ENCODE measurements around the gene FALEC.

The FALEC gene

GRCh38 chr1:150515328-150516049 lies at the start of gene FALEC:
FALEC (plus strand) TSS chr1:150515752.
- peak; percentile 87 for DNase-seq (ENCODE audit: low read depth, low spot score)

DNA sequence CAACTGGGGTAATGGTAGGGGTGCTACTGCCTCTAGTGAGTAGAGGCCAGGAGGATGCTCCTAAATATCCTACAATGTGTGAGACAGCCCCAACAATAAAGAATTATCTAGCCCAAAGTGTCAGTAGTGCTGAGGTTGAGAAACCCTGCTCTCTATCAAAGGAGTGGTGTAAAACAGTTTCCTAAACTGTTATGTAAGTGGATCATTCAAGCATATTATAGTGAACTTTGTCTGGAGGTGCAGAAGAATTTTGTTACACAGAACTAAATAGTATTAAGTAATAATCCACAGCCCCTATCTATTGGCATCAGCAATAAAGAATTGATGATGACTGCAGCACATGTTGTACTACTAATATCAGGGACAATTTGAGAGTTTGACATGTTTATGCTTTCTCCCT lies 48.6 kb upstream of the FALEC start:
- no peak for DNase-seq (ENCODE audit: low read depth, low spot score)

DNA sequence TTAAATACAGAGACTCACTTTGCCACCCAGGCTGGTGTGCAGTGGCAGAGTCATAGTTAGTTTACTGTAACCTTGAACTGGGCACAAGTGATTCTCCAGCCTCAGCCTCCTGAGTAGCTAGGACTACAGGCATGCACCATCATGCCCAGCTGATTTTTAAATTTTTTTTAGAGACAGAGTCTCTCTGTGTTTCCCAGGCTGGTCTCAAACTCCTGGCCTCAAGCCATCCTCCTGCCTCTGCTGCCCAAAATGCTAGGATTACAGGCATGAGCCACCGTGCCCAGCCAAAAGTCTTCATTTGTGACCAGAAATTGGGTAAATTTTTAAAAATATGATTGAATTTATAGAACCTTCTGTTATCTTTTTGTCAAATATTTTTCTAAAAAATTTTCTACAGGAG lies 46.3 kb upstream of the FALEC start:
- DNase-seq (ENCODE audit: low read depth, low spot score): no peak

DNA sequence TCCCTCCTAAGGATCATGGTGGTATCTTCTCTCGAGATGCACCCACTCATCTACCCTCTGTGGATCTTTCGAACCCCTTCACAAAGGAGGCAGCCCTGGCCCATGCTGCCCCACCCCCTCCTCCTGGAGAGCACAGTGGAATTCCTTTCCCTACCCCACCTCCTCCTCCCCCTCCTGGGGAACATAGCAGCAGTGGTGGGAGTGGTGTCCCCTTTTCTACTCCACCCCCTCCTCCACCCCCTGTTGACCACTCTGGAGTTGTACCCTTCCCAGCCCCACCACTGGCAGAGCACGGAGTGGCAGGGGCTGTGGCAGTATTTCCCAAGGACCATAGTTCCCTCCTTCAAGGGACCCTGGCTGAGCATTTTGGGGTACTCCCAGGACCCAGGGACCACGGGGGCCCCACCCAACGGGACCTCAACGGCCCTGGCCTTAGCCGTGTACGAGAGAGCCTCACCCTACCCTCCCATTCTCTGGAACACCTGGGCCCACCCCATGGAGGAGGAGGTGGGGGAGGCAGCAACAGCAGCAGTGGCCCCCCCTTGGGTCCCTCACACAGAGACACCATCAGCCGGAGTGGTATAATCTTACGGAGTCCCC lies 42.9 kb upstream of the FALEC start:
- DNase-seq (ENCODE audit: low read depth, low spot score): no peak

- DNase-seq (ENCODE audit: low read depth, low spot score): no peak
These were observed 41.9 kb upstream of the FALEC start for GRCh38 chr1:150473659-150474058.

GRCh38 chr1:150474869-150475268 lies 40.7 kb upstream of the FALEC start:
- DNase-seq (ENCODE audit: low read depth, low spot score): no peak

DNA sequence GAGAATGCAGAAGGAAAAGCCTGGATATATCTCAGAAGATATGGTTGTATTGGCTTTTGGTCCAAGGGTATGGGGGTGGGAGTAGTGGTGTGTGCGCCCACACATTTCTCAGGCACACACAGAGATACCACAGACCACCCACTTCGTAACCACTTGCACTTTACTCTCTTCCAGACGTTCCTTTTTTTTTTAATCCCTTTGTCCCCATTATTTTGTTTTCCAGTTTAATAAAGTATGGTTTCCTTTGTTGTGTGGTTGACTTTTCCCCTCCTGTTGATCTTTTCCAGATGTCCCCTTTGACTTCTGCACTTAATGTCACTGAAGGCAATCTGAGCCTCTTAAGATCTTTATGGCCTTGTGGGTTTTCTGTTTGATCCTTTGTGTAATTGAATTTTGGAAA lies 38.8 kb upstream of the FALEC start:
- no peak for DNase-seq (ENCODE audit: low read depth, low spot score)

DNA sequence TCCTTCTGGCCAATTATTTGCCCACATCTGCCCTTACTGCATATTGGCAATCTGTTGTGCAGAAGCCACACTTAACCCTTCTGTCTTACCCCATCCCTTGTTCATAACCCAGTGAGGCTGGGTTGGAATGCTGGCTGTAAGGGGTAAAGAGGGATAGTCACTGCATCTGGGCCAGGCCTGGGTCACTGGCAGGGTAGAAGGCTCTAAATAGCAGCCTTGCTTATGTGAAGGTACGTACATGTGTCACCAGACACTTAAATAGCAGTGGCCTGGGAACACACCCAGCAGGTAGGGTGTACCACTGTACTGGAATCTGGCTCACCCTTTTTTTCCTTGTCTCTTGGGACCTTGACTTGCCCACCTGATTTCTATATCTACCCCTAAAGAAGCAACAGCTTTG lies 38.2 kb upstream of the FALEC start:
- no peak for DNase-seq (ENCODE audit: low read depth, low spot score)

DNA sequence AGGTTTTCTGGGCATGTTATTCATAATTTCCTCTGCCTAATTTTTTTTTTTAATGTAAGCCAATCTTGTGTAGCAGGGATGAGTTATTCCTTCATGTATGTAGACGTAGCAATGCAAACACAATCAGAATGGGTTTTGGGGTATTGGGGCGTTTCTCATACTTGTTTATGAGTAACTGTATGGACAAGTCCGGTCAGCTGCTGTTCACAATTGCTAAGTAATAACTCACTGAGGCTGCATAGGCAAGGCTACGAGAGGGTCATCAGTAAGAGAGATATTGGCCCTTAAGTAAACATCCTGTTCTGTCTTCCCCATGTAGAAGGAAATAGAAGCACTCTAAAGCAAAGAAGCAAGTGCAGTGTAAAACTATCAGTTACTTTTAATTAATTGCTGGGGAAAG lies 37.8 kb upstream of the FALEC start:
- no peak for DNase-seq (ENCODE audit: low read depth, low spot score)

DNA sequence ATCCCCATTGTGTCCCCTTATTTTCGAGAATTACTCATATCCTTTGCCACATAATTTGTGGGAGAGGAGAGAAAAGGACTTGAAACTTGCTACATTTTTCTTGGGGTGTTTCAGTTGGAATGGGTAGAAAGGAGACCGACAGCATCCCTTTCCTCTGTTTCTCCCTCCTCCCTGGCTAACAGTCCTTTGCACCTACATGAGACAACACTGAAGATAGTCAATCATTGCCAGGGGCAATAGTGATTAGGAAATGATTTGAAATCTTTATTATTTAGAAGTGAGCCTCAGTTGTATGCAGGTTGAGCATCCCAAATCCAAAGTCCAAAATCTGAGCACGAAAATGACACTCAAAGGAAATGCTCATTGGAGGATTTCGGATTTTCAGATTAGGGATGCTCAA lies 36.2 kb upstream of the FALEC start:
- DNase-seq (ENCODE audit: low read depth, low spot score): no peak

GRCh38 chr1:150479927-150480352 lies 35.6 kb upstream of the FALEC start:
- DNase-seq (ENCODE audit: low read depth, low spot score): no peak

GRCh38 chr1:150484431-150484830 lies 31.1 kb upstream of the FALEC start:
- DNase-seq (ENCODE audit: low read depth, low spot score): no peak

DNA sequence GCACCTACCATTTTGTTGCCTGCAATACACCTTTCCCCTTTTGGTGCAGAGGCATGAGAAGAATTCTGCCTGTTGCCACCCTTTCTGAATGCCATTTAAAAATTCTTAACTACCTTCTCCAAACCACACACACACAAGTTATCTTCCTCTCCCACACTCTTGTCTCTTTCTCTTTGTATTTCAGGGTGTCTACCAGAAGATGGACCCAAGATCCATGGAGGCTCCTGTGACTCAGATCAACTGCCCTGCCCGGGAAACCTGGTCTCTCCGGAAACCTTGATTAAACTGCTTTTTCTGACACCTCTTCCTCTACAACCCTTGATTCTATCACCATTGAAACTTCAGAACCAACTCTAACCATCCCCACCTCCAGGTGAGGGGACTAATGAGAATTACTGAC lies 30.7 kb upstream of the FALEC start:
- no peak for DNase-seq (ENCODE audit: low read depth, low spot score)

DNA sequence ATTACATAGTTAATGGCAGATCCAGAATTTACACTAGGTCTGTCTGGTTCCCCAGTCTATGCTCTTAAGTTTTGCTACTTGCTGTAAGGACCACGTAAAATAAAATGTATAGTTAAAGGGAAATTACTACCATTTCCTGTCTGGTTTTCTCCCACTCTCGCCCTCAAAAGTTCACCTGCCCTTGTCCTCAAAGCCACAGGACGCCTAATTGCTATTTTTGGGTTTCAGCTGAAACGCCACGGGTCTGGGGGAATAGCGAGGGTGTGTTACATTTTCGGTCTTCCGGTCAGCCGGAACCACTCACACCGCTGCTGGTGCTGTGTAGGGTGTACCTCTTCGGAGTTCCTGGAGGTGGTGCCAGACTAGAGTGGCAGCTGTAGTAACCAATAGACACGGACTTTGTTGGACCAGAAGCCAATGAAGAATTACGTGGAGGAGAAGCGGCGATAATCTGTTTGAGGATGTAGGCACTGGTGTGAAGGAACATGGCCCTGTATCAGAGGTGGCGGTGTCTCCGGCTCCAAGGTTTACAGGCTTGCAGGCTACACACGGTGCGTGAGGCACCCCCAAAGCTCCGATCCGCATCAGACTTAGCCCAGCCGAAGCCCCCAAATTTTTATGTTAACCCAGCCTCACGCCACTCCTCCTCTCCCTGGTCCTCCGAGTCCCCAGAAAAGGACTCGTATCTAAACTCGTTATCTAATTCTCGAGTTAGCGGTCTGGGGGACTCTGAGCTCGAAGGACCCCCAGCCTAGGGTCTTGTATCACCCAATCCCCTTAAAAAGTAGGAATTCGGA lies 28.4 kb upstream of the FALEC start, which contains the start of gene TARS2:
TSS of gene TARS2 (plus strand) at position 454 of the 797 bp plus-strand sequence. CDS start at position 486, 32 bp downstream.
- DNase-seq (ENCODE audit: low read depth, low spot score): peak; percentile 90

DNA sequence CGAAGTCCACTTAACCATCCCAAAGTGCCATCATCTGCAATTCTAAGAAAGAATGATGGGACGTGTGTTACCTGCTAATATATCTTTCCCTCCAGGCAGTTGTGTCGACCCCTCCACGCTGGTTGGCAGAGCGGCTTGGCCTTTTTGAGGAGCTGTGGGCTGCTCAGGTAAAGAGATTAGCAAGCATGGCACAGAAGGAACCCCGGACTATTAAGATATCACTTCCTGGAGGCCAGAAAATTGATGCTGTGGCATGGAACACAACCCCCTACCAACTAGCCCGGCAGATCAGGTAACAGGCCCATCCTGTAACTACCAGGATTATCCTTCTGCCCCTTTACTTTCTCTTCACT lies 27.8 kb upstream of the FALEC start:
- DNase-seq (ENCODE audit: low read depth, low spot score): no peak

DNA sequence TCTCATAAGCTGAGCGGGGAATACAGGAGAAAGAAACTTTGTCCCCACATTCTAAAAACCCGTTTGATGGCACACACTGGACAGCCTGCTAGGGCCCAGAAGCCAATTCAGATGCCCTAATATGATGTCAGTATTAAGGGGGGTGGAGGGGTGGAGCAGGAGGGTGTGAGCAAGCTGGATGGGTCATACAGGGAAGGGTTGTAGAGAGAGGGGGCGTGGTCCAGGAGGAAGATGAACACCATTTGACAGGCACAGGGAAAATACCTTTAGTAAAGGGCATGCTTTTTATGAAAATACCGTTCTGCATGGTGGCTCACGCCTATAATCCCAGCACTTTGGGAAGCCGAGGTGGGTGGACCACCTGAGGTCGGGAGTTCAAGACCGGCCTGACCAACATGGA lies 22.4 kb upstream of the FALEC start:
- no peak for DNase-seq (ENCODE audit: low read depth, low spot score)

DNA sequence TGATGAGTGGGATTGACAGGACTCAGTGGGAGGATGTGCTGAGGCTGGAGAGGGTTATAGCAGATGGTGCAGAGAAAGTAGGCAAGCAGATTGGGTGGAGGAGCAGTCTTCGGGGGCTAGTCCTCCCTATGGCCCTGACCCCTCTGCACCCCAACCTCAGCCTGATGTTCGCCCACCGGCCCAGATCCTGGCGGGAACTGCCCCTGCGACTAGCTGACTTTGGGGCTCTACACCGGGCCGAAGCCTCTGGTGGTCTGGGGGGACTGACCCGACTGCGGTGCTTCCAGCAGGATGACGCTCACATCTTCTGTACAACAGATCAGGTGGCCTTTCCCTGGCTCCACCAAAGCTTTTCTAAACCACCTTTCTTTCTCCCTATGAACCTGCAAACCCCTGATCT lies 17.2 kb upstream of the FALEC start:
- DNase-seq (ENCODE audit: low read depth, low spot score): no peak

DNA sequence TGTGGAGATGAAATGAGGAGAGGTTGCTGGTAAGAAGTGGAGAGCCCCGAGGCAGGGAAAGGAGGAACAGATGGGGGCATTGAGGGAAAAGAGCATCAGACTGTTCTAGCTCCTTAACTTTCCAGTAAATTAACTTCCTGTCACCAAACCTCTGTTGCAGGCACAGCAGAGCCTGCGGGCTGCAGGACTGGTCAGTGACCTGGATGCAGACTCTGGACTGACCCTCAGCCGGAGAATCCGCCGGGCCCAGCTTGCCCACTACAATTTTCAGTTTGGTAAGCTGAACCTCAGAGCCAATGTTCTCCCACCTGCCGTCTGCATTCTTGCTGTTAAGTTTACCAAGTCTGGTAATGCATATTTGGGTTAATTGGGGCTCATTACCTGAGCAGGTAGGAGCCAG lies 10.1 kb upstream of the FALEC start:
- no peak for DNase-seq (ENCODE audit: low read depth, low spot score)

DNA sequence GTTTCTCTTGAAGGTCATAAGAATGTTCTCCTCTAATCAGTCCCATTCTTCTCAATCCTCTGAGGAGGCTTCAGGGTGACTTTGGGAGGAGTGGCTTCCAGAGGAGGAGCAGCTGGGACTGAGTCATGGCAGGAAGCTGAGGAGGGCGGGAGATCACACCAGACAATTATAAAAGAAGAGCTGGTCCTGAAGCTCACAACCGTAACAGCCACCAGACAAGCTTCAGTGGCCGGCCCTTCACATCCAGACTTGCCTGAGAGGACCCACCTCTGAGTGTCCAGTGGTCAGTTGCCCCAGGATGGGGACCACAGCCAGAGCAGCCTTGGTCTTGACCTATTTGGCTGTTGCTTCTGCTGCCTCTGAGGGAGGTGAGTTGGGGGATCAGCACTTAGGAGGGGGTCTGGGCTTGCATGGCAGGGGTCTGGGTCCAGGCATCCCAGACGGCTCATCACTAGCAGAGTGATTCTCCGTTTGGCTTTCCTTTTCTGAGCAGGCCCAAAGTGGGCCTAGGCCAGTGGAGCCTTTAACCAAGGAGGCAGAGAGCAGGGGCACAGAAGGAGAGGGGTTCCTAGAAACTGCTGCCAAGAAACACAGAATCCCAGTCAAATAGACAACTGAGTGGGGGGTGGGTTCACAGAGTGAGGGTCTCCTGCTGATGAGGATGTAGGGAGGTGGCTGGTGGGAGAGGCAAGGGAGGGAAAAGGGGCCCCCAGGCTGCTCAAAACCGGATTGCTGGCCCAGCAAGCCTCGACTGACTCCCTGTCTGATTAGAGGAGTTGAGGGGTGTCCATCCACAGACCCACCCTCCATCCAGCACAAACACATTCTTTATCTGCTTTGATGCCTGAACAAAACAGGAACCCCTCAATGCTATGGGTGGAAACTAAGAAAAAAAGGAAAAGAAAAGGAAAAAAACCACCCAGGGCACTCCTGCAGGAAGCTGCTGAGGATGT lies 7.4 kb upstream of the FALEC start, which contains the start of gene ECM1:
TSS of gene ECM1 (plus strand) at position 198 of the 953 bp plus-strand sequence. CDS start at position 299, 101 bp downstream.
- DNase-seq (ENCODE audit: low read depth, low spot score): no peak

DNA sequence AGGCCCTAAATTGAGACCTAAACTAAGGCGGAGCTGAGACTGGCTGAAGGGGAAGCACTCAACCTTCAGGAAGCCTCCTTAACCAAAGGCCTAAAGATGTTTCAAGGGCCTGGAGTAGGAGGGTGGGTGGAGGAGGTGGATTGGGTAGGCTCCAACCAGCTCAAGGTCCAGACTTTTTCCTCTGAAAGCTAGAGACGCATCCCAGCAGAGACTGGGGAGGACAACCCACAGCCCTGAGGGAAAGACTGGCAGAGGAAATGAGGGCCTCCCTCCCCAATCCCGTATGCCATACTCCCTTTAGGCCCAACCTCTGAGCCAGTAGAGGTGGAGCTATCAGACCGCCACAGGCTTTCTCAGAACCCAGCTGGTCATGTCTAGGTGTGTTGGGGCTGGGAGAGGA lies 6.6 kb upstream of the FALEC start:
- DNase-seq (ENCODE audit: low read depth, low spot score): no peak

GRCh38 chr1:150511551-150511950 lies 4.0 kb upstream of the FALEC start:
- no peak for DNase-seq (ENCODE audit: low read depth, low spot score)

All from brain pericyte (primary cell).